ENCODE data around the gene KLHL10. TPM values are rescaled to one million over a fixed set of nuclear protein-coding genes. Genes with fewer than 3 reads are reported as not detected.

The KLHL10 gene
- polyA plus RNA-seq, 1 of the 3 experiments (the other 2 are of a cell fraction): 0.02 TPM

- TF ChIP-seq, protein P1, sequence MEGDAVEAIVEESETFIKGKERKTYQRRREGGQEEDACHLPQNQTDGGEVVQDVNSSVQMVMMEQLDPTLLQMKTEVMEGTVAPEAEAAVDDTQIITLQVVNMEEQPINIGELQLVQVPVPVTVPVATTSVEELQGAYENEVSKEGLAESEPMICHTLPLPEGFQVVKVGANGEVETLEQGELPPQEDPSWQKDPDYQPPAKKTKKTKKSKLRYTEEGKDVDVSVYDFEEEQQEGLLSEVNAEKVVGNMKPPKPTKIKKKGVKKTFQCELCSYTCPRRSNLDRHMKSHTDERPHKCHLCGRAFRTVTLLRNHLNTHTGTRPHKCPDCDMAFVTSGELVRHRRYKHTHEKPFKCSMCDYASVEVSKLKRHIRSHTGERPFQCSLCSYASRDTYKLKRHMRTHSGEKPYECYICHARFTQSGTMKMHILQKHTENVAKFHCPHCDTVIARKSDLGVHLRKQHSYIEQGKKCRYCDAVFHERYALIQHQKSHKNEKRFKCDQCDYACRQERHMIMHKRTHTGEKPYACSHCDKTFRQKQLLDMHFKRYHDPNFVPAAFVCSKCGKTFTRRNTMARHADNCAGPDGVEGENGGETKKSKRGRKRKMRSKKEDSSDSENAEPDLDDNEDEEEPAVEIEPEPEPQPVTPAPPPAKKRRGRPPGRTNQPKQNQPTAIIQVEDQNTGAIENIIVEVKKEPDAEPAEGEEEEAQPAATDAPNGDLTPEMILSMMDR (IDR thresholded peaks at IDR 0.05): no peak
- TF ChIP-seq GABPA (IDR thresholded peaks at IDR 0.05; ENCODE audit: low read depth) (no peak), TAF1 (IDR thresholded peaks at IDR 0.05; ENCODE audit: borderline replicate concordance, low read depth, low read length) (no peak), YY1 (IDR thresholded peaks at IDR 0.05; ENCODE audit: low read depth) (no peak), SIN3A (IDR thresholded peaks at IDR 0.05; ENCODE audit: borderline replicate concordance, low read depth, low read length) (no peak), USF2 (IDR thresholded peaks at IDR 0.05; ENCODE audit: borderline replicate concordance, low read depth, low read length) (no peak), TEAD4 (IDR thresholded peaks at IDR 0.05; ENCODE audit: borderline replicate concordance, insufficient read depth) (0 out of 2 replicates have a peak, but pooled peaks have one; percentile 27), RFX5 (IDR thresholded peaks at IDR 0.05; ENCODE audit: low read length) (no peak)
Measured at GRCh38 chr17:41894791-41895331, 57.2 kb downstream of the KLHL10 start (continued).

DNA sequence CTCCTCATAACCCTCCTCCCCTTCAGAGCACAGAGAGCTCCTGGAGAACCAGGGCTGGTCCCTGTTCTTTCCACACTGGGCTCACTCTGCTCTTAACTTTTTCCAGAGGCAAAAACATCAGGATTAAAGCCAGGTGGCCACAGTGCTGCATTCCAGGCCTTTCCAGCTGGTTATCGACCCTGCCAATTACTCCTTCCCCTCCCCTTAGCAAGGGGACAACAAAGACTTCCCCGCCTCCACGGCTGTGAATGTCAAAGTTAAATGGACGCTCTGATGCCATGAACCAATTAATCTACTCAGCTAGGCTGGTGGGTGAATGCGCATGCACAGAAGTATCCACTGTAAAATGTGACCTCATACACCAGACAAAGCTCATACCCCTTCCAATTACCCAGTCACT lies 58.0 kb downstream of the KLHL10 start:
- H3K9me2 ChIP-seq: no peaks in the 10 kb centered on the region
- H3K27me3 ChIP-seq (ENCODE audit: insufficient read depth): no peaks in the 10 kb centered on the region
- H3K4me2 ChIP-seq: peak overlapping the region; percentile 37; the same call in 1 of the 2 replicates
- no peak overlapping the region for H2AFZ ChIP-seq (ENCODE audit: low read depth)
- peak; percentile 55 for DNase-seq
- WGBS (ENCODE audit: low lambda C conversion rate): 62% methylated on average over 5 of the region's 5 CpGs
- H3F3A ChIP-seq (replicated peaks; ENCODE audit: insufficient read depth): peaks cover 38% of the 10 kb centered on the region
- H3K4me1 ChIP-seq (ENCODE audit: control insufficient read depth in 1 of 2, insufficient read depth in 2 of 2, low read depth in 1 of 2, low read length in 1 of 2): peaks cover 15 to 28% of the 10 kb centered on the region in 2 experiments; a peak in 3 of 4 replicates
- H3K27ac ChIP-seq (ENCODE audit: low read depth in 2 of 2, low read length in 1 of 2): peak overlapping the region; percentile 73 to 76
- H3K9ac ChIP-seq: no peak overlapping the region
- H3K9me3 ChIP-seq: no peaks in the 10 kb centered on the region
- H3K79me2 ChIP-seq (ENCODE audit: insufficient read depth): peaks cover 40% of the 10 kb centered on the region
- H3K4me3 ChIP-seq (ENCODE audit: low read depth in 2 of 2, low read length in 1 of 2): no peak overlapping the region
- ChIA-PET CTCF (interaction anchor here (0.6 to 2.7 kb wide), 10 partner anchors 12 to 110 kb away, joined by 3 to 9 read pairs (median 4); partner anchors contain the start of genes ACLY and P3H4), POLR2A (interaction anchor here (1.9 to 2.0 kb wide), 2 partner anchors 23 to 31 kb away, joined by 6 to 9 read pairs; partner anchors contain the start of genes ACLY and KLHL11)
- H3K36me3 ChIP-seq (replicated peaks in 1 of 2; ENCODE audit: control insufficient read depth in 1 of 2, insufficient read depth in 2 of 2, low read length in 1 of 2): peaks cover 57 to 67% of the 10 kb centered on the region in 2 experiments
- no peak for TF ChIP-seq YY1 (IDR thresholded peaks at IDR 0.05; ENCODE audit: low read depth)
- no peak for TF ChIP-seq RFX5 (IDR thresholded peaks at IDR 0.05; ENCODE audit: low read length)
- TF ChIP-seq POLR2AphosphoS5 (IDR thresholded peaks at IDR 0.05; ENCODE audit: low read depth, low read length): no peak
- TF ChIP-seq JUND (IDR thresholded peaks at IDR 0.05): no peak
- no peak for TF ChIP-seq SMC3 (IDR thresholded peaks at IDR 0.05; ENCODE audit: low read depth, low read length)
- TF ChIP-seq GATA2 (CRISPR knock-in tag; IDR thresholded peaks at IDR 0.05): no peak
- no peak for TF ChIP-seq GABPA (IDR thresholded peaks at IDR 0.05; ENCODE audit: low read depth)
- no peak for TF ChIP-seq TAF1 (IDR thresholded peaks at IDR 0.05; ENCODE audit: borderline replicate concordance, low read depth, low read length)
- TF ChIP-seq SIN3A (IDR thresholded peaks at IDR 0.05; ENCODE audit: borderline replicate concordance, low read depth, low read length): no peak
- TF ChIP-seq MXI1 (IDR thresholded peaks at IDR 0.05; ENCODE audit: low read depth, low read length): peak; percentile 67; the same call in 1 of the 2 replicates
- no peak for TF ChIP-seq FOXJ3 (CRISPR knock-in tag; IDR thresholded peaks at IDR 0.05)
- TF ChIP-seq RCOR1 (IDR thresholded peaks at IDR 0.05; ENCODE audit: low read length): peak; percentile 34; the same call in 1 of the 2 replicates
- TF ChIP-seq EP300 (IDR thresholded peaks at IDR 0.05; ENCODE audit: borderline replicate concordance in 1 of 2, low read depth in 1 of 2, low read length in 1 of 2): peak in 1 of 2 experiments; percentile 48; a peak in 1 of 4 replicates
- H4K20me1 ChIP-seq (ENCODE audit: insufficient read depth): peaks cover 29% of the 10 kb centered on the region

All from SK-N-SH (cell line).